HG02938 (cell line): Measurements from ENCODE around the gene FGFR4.
"Not testable (repeated sequence)": the region's sequence is repeated elsewhere in the genome, so short reads cannot be mapped to it uniquely, and the experiment has no call there.

ENCODE experiments used
- ATAC-seq: cut with Tn5 transposase; IDR thresholded peaks from one replicate; pipeline ENCODE4 v1.9.1; 2021; ENCODE audit warnings: mild to moderate bottlenecking, moderate library complexity; ENCODE audit not compliant: unreplicated experiment

The FGFR4 gene

DNA sequence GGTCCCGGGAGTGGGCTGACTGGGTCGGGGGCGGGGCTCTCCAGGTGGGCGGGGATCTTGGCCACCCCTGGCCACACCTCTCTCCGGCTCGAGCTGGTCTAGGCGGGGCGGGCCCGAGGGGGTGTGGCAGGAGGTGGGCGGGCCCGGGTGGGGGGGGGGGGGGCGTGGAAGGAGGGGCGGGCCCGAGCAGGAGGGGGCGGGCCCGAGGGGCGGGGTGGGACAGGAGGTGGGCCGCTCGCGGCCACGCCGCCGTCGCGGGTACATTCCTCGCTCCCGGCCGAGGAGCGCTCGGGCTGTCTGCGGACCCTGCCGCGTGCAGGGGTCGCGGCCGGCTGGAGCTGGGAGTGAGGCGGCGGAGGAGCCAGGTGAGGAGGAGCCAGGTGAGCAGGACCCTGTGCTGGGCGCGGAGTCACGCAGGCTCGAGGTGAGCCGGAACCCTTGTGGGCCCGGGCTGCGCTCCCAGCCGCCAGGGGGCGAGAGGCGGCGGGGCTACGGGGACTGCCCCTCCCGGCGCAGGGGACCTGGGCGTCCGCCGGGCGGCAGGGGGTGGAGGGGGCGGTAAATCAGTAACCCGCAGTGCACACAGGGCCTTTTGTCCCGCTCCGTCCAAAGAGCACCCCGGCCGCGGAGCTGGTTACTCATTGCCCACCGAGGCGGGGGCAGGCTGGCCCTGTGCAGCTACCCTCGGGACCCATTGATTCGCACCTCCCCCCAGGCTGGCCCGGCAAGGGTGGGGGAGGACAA is at the start of gene FGFR4:
Gene FGFR4 (plus strand): TSS at position 262 of the 744 bp plus-strand sequence. CDS start 2,688 bp downstream, outside the sequence.
- peak; percentile 63 for ATAC-seq

DNA sequence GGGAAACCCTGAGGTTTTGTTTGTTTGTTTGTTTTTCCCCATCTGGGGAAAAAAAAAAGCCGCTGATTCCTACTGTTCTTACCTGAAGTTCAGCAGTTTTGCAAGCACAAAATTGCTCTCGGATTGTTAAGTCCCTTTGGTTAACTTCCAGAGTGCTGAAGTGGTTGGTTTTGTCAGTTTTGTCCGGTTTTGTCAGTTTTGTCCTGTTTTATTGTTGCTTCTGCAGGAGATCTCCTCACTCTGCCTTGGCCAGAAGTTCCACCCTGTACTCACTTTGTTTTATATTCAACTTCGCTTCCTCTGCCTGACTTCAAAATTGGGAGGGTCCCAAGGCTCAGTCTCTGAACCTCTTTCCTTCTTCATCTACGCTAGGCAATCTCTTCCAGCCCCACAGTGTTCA is 49.8 kb upstream of the FGFR4 start:
- no peak for ATAC-seq

DNA sequence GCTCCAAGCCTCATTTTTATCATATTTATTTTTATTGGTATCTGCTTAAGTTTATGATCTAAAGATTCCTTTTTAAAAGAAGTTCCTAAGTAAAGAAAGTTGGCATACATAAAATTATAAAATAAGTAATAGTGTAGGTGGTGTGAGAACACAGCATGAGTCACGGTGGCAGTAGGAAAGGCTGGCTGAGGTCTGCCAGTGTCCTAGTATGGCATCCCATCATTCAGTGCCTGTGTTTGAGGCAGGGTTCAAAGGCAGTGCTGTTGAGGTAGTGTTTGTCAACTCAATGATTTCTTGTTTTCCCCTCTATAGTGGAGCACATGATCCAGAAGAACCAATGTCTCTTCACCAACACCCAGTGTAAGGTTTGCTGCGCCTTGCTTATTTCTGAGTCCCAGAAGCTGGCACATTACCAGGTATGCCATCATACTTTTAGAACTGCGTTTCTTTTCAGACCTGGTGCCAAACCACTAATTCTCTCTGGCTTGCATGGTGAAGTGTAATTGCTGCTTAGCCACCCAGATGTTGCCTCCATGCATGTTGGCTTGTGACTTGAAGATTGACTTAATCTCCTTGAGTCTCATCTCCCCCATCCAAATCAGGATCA is 45.8 kb upstream of the FGFR4 start:
- no peak for ATAC-seq

- no peak for ATAC-seq
These were observed 44.8 kb upstream of the FGFR4 start for GRCh38 chr5:177041936-177042335.

- ATAC-seq: no peak
These were observed 43.6 kb upstream of the FGFR4 start for GRCh38 chr5:177043114-177043513.

DNA sequence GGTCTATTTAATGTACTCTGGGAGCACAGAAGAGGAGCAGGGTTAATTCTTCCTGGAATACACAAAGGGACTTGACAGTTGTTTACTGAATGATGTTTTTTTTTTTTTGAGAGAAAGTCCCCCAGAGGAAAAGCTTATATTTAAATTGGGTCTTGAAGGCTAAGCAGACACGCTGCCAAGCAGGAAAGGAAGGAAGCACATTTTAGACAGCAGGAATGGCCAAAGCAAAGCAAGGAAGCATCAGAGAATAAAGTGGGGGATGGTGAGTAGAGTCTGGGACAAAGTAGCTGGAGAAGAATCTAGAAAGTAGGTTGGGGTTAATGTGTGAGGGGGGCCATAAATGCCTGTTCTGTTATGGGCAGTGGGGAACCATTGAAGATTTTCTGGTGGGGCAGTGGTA is 42.8 kb upstream of the FGFR4 start:
- ATAC-seq: no peak

- ATAC-seq: no peak
These were observed 42.1 kb upstream of the FGFR4 start for GRCh38 chr5:177044641-177045040.

DNA sequence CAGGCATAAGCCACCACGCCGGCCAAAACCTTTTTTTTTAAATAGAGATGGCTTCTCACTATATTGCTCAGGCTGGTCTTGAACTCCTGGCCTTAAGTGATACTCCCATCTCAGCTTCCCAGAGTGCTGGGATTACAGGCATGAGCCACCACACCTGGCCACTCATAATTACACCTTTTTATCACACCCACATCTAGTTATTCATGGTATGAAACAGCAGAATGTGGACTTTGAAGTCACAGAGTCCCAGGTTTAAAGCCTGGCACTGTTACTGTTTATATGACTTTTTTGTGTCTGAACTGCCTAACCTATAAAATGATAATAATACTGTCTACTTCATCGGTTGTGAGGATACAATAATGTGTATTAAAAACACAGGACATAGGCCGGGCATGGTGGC is 41.1 kb upstream of the FGFR4 start:
- ATAC-seq: no peak

DNA sequence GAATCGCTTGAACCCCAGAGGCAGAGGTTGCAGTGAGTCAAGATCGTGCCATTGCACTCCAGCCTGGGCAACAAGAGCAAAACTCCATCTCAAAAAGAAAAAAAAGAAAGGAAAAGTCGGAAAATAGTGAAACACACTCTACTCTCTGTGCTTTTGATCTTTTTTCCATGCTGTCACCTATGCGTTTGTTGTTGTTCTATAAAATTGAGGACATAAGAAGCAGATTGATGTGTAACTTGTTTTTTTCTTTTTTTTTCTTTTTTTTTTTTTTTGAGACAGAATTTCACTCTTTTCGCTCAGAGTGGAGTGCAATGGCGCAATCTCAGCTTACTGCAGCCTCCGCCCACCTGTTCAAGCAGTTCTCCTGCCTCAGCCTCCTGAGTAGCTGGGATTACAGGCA is 38.2 kb upstream of the FGFR4 start:
- ATAC-seq: not testable (repeated sequence)

- ATAC-seq: no peak
These were observed 37.4 kb upstream of the FGFR4 start for GRCh38 chr5:177049285-177049684.

DNA sequence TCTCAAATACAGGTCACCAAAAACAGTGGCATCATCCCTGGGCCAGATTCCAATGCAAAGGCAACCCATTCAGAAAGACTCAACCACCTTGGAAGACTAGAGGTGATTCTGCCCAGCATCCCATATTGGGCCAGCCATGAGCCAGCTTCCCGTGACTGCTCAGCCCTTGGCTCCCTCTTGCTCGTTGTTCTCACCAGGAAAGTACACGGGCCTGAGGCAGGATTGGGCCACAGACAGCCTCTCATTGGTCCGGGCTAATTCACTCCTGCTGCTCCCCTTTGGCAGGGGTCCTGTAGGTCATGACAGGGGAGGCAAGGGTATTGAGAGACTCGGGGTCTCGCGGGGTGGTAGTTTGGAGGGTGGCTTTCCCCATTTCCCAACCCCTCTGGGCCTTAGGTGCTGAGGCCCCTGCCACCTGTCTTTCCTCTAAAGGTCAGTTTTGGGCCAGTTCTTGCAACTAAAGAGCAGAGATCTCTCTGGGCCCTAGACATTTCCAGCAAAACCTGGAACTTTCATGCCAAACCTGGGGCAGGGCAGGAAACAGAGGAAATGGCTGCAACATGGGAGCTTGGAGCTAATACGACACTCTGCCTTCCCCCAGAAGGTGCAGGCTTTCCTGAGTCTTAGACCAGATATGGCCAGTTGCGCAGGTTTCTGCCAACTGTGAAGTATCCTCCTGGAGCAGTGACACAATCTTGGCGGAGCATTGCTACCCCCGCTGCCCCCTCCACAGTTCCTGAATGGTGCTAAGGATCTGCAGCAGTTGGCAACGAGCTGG is 22.0 kb upstream of the FGFR4 start:
- ATAC-seq: no peak

GRCh38 chr5:177065491-177065890 is 21.2 kb upstream of the FGFR4 start:
- no peak for ATAC-seq

DNA sequence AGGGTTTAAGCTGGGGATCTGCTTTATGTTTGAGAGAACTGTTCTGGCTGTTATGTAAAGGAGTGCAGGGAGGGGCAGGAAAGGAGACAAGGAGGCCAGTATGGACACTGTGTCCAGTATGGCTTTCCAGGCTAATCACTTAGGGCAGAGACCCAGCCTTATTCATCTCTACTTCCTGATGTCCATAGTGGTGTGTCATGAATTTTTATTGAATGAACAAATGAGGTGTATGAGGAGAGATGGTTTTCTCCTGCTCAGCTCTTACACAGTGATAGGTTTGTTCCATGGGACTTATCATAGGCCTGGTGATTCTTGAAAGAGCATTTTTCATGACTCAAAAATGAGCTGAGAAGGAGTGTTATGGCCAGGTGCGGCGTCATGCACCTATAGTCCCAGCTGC is 20.5 kb upstream of the FGFR4 start:
- ATAC-seq: no peak

DNA sequence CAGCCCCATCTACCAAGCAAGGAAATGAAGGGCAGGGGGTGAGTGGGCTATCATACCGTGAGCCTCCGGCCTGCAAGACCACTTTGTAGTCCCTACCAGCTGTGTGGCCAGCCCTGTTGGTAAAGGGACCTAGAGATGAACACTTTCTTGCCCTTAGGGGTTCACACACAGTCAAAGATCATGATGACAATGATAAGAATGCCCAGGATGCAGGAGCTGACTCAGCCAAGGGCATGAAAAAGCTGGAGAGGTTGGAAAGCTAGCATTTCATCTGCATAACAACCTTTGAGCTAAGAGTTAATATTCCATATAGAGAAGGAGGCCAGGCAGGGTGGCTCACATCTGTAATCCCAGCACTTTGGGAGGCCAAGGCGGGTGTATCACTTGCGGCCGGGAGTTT is 19.2 kb upstream of the FGFR4 start:
- no peak for ATAC-seq

DNA sequence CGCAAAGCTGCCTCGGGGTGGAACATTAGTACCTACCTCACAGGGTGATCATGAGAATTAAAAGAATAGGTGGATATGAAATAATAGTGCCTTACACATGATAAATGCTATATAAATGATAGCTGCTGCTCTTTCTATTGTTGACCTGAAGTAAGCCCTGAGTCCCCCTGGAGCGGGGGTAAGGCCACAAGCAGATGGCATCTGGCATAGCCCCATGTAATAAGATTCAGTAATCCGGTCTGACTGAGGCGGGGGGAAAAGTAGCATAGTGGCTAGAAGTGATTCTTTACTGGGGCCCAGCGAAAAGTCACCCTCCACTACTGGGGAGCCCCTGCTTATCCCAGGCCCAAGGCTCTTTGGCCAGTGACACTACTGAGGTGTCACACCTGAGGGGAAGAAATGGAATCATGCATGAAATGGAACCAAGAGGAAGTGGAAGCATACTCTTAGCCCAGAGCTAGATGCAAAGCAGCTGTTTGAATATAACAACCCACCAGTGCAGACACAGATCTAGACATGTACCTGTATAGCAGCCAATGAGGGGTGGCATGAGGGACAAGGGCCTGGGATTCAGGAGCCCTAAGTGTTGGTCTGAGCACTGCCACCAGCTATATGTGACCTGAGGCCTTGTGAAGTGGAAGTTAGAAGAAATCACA is 16.1 kb upstream of the FGFR4 start:
- ATAC-seq: no peak

- peak; percentile 67 for ATAC-seq
These were observed 14.9 kb upstream of the FGFR4 start for GRCh38 chr5:177071666-177072385.

DNA sequence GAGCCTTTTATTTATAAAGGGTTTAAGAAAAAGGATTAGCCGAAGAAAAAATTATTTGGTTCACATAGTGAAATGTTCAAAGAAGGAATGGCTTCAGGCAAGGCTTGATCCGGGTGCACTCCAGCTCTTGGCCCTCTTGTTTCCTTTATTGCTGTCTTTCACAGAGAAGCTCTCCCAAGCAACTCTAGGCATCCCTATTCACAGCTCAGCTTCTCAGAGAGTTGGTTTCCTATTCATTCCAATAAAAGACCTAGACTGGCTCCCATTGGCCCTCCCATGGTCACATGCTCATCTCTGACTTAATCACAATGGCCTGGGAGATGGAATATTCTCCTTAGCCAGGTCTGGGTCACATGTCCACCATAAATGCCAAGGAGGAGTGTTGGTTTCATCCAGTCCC is 9.4 kb upstream of the FGFR4 start:
- ATAC-seq: no peak

DNA sequence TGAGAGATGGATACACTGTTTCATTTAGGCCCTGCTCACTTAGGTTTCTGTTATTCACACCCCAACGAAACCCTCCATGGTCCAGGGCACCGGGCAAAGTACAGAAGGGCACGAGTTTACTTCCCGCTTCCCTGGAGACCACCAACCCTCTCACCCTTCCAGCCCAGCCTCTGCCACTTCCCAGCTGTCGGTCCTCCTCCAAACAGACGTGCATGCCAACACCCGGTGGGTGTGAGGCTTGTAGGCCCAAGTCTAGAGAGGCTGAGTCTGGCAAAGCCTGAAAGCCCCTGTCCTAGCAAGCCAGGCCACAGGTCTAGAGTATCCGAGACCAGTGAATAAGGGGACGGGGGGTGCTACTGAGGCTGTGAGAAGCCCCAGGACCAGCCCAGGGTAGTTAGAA is 7.1 kb upstream of the FGFR4 start:
- ATAC-seq: no peak

- ATAC-seq: no peak
These were observed 6.5 kb upstream of the FGFR4 start for GRCh38 chr5:177080265-177080664.

- no peak for ATAC-seq
These were observed 4.9 kb upstream of the FGFR4 start for GRCh38 chr5:177081859-177082258.

DNA sequence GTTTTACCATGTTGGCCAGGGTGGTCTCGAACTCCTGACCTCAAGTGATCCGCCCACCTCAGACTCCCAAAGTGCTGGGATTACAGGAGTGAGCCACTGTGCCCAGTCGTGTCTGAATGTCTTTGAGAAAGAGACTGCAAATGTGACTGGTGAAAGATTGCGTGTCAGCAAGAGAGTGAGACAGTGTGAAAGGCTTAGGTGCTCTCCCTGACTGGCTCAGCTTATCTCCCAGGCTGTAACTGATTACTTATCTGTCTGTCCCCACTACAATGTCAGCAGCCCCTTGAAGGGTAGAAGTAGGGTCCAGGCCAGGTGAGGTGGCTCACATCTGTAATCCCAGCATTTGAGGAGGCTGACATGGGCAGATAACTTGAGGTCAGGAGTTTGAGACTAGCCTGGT is 3.4 kb upstream of the FGFR4 start:
- no peak for ATAC-seq
